Measurements from ENCODE around the gene CACNA1I. TPM values are rescaled to one million over a fixed set of nuclear protein-coding genes. Genes with fewer than 3 reads are reported as not detected.

CACNA1I gene
- total RNA-seq, 2 donors from 2014 or later: 0.08 TPM; not detected in 1

DNA sequence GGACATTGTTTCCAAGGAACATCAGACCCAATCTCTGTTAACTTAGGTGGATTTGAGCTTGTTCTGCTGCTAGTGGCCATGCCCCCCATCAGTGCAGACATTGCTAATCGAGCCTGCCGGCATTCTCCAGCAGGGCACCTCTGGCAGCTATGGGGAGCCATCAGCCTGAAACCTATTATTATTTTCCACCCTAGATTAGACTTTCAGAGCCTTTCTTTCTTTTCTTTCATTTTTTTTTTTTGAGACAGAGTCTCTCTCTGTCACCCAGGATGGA is 4.9 kb downstream of the CACNA1I start:
- Histone ChIP-seq H3K4me3 (no peak overlapping the region), H3K9me3 (no peaks in the 10 kb centered on the region), H3K36me3 (no peaks in the 10 kb centered on the region), H3K27me3 (no peaks in the 10 kb centered on the region), H3K4me1 (no peaks in the 10 kb centered on the region), H3K27ac (no peak overlapping the region)
- TF ChIP-seq, protein P1, sequence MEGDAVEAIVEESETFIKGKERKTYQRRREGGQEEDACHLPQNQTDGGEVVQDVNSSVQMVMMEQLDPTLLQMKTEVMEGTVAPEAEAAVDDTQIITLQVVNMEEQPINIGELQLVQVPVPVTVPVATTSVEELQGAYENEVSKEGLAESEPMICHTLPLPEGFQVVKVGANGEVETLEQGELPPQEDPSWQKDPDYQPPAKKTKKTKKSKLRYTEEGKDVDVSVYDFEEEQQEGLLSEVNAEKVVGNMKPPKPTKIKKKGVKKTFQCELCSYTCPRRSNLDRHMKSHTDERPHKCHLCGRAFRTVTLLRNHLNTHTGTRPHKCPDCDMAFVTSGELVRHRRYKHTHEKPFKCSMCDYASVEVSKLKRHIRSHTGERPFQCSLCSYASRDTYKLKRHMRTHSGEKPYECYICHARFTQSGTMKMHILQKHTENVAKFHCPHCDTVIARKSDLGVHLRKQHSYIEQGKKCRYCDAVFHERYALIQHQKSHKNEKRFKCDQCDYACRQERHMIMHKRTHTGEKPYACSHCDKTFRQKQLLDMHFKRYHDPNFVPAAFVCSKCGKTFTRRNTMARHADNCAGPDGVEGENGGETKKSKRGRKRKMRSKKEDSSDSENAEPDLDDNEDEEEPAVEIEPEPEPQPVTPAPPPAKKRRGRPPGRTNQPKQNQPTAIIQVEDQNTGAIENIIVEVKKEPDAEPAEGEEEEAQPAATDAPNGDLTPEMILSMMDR (IDR thresholded peaks at IDR 0.05): no peak
- DNase-seq (ENCODE audit: low spot score): no peak

DNA sequence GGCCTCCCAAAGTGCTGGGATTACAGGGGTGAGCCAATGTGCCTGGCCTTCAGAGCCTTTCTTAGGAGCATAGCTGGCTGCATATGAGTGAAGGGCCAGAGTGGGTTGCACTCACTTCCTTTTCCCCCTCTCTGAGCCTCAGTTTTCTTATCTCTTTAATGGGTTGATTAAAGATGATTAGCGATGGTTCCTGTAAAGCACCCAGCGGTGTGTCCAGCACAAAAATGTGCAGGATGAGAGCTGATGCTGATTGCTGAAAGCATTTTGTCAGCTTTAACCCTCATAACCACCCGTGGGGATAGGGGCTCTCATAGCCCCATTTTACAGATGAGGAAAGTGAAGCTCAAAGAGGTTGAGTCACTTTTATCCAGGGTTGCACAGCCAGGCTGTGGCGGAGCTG is 5.5 kb downstream of the CACNA1I start:
- Histone ChIP-seq H3K27me3 (no peaks in the 10 kb centered on the region), H3K36me3 (no peaks in the 10 kb centered on the region), H3K27ac (no peak overlapping the region), H3K4me3 (no peak overlapping the region), H3K4me1 (no peaks in the 10 kb centered on the region), H3K9me3 (no peaks in the 10 kb centered on the region)
- DNase-seq (ENCODE audit: low spot score): no peak
- TF ChIP-seq, protein P1 (IDR thresholded peaks at IDR 0.05): no peak

DNA sequence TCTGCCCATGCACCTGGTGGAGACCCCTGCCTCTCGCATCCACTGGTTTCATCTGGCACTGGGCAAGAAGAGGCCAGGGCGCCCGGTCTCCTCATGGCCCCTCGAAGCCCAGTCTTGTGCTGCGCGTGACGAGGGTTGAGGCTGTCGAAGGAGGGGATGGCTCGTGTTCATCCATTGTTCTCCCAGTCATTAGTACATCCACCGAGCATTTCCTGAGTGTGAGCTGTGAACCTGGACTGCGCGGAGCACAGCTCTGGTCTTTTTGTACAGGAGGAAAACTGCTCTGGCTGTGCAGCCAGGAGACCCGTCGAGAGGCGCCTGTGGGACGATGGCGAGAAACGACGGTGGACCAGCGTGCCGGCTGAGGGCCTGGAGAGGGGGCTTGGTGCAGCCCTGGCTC is 6.8 kb downstream of the CACNA1I start:
- Histone ChIP-seq H3K4me1 (no peaks in the 10 kb centered on the region), H3K9me3 (no peaks in the 10 kb centered on the region), H3K27ac (no peak overlapping the region), H3K4me3 (no peak overlapping the region), H3K36me3 (no peaks in the 10 kb centered on the region), H3K27me3 (no peaks in the 10 kb centered on the region)
- DNase-seq (ENCODE audit: low spot score): no peak
- TF ChIP-seq, protein P1 (IDR thresholded peaks at IDR 0.05): no peak

DNA sequence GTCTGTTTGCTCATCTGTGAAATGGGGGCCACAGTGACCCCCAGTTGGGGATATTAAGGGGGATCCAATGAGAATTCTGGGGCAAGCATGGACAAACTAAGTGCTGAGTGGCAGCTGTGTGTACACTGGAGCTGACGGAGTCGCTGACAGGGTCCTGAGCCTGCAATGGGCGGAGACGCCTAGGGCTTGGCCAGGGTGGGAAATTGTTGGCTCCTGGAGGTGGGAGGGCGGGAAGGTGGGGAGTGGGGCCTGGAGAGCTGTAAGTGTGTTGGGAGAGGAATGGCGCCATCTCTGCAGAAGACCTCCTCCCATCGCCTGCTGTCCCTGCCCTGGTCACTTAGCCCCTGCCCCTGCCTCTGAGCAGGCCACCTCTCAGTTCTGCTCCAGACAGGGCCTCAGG is 7.3 kb downstream of the CACNA1I start:
- Histone ChIP-seq H3K27me3 (no peaks in the 10 kb centered on the region), H3K4me1 (no peaks in the 10 kb centered on the region), H3K4me3 (no peak overlapping the region), H3K9me3 (no peaks in the 10 kb centered on the region), H3K36me3 (no peaks in the 10 kb centered on the region), H3K27ac (no peak overlapping the region)
- TF ChIP-seq, protein P1 (IDR thresholded peaks at IDR 0.05): no peak
- DNase-seq (ENCODE audit: low spot score): no peak

DNA sequence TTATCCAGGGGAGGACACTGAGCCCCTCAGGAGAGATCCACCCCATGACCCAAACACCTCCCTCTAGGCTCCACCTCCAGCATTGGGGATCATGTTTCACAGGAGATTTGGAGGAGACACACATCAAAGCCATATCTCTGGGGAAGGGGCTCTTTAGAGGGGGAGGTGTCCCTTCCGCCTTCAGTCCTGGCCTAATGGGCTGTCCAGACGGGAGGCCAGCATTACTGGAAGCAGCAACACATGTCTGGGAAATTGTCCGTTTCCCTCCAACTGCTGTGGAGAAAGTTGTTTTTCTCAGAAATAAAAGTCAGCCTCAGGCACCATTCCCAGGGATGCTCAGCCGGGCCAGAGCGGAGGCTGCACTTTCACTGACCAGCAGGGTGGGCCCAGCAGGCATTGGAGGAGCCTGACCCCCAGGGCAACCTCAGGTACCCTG is 9.5 kb downstream of the CACNA1I start:
- Histone ChIP-seq H3K27ac (no peak overlapping the region), H3K9me3 (no peaks in the 10 kb centered on the region), H3K4me3 (no peak overlapping the region), H3K36me3 (no peaks in the 10 kb centered on the region), H3K27me3 (no peaks in the 10 kb centered on the region), H3K4me1 (no peaks in the 10 kb centered on the region)
- TF ChIP-seq, protein P1 (IDR thresholded peaks at IDR 0.05): no peak
- DNase-seq (ENCODE audit: low spot score): no peak

DNA sequence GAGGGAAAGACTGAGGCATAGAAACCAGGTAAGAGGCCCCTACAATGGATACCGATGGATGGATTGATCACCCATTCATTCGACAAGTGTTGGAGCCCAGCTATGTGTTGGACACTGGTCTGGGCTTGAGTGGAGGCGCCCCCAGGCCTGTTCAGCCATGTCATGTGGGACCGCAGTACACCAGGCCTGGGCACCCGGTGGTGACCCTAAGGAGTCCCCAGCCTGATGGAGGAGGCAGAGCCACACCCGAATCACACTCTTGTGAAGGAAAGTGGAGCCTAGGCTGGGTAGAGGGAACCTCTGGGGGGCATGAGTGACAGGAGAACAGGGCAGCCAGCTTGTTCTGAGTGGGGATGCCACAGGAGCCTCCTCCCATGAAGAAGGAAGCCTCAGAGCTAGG is 10.2 kb downstream of the CACNA1I start:
- H3K9me3 ChIP-seq: no peaks in the 10 kb centered on the region
- no peaks in the 10 kb centered on the region for H3K4me1 ChIP-seq
- no peak overlapping the region for H3K27ac ChIP-seq
- no peaks in the 10 kb centered on the region for H3K36me3 ChIP-seq
- TF ChIP-seq, protein P1 (IDR thresholded peaks at IDR 0.05): no peak
- no peaks in the 10 kb centered on the region for H3K27me3 ChIP-seq
- no peak overlapping the region for H3K4me3 ChIP-seq
- no peak for DNase-seq (ENCODE audit: low spot score)

Measured in right atrium auricular region (tissue), 2 donors.